ENCODE measurements around the gene VCL. TPM values are rescaled to one million over a fixed set of nuclear protein-coding genes. Genes with fewer than 3 reads are reported as not detected.

Gene VCL
- polyA plus RNA-seq, 1 of the 3 experiments (the other 2 are of a cell fraction), result 147 TPM

DNA sequence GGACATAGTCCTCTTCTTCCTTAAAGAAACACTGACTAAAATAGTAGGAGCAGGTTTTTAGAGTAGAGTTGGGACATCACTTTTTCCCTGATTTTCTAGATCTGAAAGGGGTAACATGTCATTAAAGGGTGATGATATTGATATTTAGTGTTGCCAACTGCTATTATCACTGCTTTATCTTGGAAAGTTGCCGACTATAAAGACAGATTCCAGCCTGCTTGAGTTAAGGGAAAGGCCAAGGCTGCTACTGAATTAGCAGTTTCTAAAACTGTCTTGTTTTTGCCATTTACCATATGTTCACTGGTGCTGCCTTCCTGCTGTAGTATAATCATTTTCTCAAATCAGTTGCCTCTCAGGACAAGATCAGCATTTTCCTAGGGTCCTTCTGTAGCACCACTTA, 123.0 kb downstream of the VCL start:
- no peak overlapping the region; a peak in 1 of 4 replicates for H3K27ac ChIP-seq (ENCODE audit: low read depth in 2 of 2, low read length in 1 of 2)
- H3K4me2 ChIP-seq, result no peak overlapping the region
- H3K9ac ChIP-seq, result no peak overlapping the region
- H3F3A ChIP-seq (replicated peaks; ENCODE audit: insufficient read depth), result peaks cover 83% of the 10 kb centered on the region
- DNase-seq, result no peak
- H4K20me1 ChIP-seq (ENCODE audit: insufficient read depth), result no peaks in the 10 kb centered on the region
- no peak overlapping the region for H2AFZ ChIP-seq (ENCODE audit: low read depth)
- H3K79me2 ChIP-seq (ENCODE audit: insufficient read depth), result no peaks in the 10 kb centered on the region; the same call in 1 of the 2 replicates
- no peak overlapping the region for H3K4me3 ChIP-seq (ENCODE audit: low read depth in 2 of 2, low read length in 1 of 2)
- TF ChIP-seq FOSL2 (IDR thresholded peaks at IDR 0.05; ENCODE audit: borderline replicate concordance, low read depth) (no peak), TCF12 (IDR thresholded peaks at IDR 0.05) (no peak), ELF1 (IDR thresholded peaks at IDR 0.05) (no peak), FOXJ3 (CRISPR knock-in tag; IDR thresholded peaks at IDR 0.05) (no peak), TEAD4 (IDR thresholded peaks at IDR 0.05; ENCODE audit: borderline replicate concordance, insufficient read depth) (no peak), FOXM1 (IDR thresholded peaks at IDR 0.05; ENCODE audit: low read depth) (no peak), RFX5 (IDR thresholded peaks at IDR 0.05; ENCODE audit: low read length) (no peak), TAF1 (IDR thresholded peaks at IDR 0.05; ENCODE audit: borderline replicate concordance, low read depth, low read length) (no peak), CHD2 (IDR thresholded peaks at IDR 0.05; ENCODE audit: low read length, partially characterized antibody) (no peak)
- TF ChIP-seq, protein P1, sequence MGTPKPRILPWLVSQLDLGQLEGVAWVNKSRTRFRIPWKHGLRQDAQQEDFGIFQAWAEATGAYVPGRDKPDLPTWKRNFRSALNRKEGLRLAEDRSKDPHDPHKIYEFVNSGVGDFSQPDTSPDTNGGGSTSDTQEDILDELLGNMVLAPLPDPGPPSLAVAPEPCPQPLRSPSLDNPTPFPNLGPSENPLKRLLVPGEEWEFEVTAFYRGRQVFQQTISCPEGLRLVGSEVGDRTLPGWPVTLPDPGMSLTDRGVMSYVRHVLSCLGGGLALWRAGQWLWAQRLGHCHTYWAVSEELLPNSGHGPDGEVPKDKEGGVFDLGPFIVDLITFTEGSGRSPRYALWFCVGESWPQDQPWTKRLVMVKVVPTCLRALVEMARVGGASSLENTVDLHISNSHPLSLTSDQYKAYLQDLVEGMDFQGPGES (IDR thresholded peaks at IDR 0.05; ENCODE audit: low read depth, low read length), result no peak
- TF ChIP-seq, protein P2, sequence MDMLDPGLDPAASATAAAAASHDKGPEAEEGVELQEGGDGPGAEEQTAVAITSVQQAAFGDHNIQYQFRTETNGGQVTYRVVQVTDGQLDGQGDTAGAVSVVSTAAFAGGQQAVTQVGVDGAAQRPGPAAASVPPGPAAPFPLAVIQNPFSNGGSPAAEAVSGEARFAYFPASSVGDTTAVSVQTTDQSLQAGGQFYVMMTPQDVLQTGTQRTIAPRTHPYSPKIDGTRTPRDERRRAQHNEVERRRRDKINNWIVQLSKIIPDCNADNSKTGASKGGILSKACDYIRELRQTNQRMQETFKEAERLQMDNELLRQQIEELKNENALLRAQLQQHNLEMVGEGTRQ (IDR thresholded peaks at IDR 0.05; ENCODE audit: borderline replicate concordance, low read depth, low read length), result no peak
- TF ChIP-seq, protein P3, sequence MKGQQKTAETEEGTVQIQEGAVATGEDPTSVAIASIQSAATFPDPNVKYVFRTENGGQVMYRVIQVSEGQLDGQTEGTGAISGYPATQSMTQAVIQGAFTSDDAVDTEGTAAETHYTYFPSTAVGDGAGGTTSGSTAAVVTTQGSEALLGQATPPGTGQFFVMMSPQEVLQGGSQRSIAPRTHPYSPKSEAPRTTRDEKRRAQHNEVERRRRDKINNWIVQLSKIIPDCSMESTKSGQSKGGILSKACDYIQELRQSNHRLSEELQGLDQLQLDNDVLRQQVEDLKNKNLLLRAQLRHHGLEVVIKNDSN (IDR thresholded peaks at IDR 0.05; ENCODE audit: borderline replicate concordance, low read depth), result no peak
- TF ChIP-seq, protein P4, sequence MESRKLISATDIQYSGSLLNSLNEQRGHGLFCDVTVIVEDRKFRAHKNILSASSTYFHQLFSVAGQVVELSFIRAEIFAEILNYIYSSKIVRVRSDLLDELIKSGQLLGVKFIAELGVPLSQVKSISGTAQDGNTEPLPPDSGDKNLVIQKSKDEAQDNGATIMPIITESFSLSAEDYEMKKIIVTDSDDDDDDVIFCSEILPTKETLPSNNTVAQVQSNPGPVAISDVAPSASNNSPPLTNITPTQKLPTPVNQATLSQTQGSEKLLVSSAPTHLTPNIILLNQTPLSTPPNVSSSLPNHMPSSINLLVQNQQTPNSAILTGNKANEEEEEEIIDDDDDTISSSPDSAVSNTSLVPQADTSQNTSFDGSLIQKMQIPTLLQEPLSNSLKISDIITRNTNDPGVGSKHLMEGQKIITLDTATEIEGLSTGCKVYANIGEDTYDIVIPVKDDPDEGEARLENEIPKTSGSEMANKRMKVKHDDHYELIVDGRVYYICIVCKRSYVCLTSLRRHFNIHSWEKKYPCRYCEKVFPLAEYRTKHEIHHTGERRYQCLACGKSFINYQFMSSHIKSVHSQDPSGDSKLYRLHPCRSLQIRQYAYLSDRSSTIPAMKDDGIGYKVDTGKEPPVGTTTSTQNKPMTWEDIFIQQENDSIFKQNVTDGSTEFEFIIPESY (IDR thresholded peaks at IDR 0.05; ENCODE audit: borderline replicate concordance, low read depth), result no peak
- H3K4me1 ChIP-seq (ENCODE audit: control insufficient read depth in 1 of 2, insufficient read depth in 2 of 2, low read depth in 1 of 2, low read length in 1 of 2), result peaks cover 2 to 6% of the 10 kb centered on the region in 2 experiments; a peak in 1 of 4 replicates
- H3K9me2 ChIP-seq, result no peaks in the 10 kb centered on the region
- WGBS (ENCODE audit: low lambda C conversion rate), result 71% methylated on average over 1 of the region's 1 CpG
- no peaks in the 10 kb centered on the region for H3K27me3 ChIP-seq (ENCODE audit: insufficient read depth)
- peaks cover 84 to 92% of the 10 kb centered on the region in 2 experiments for H3K36me3 ChIP-seq (replicated peaks in 1 of 2; ENCODE audit: control insufficient read depth in 1 of 2, insufficient read depth in 2 of 2, low read length in 1 of 2)
- POLR2A ChIA-PET, result no interaction called here
- CTCF ChIA-PET, result interaction anchor here (1.5 to 4.3 kb wide), 2 partner anchors 92 to 235 kb away, joined by 4 to 15 read pairs; no protein-coding TSS in a partner anchor
- no peaks in the 10 kb centered on the region for H3K9me3 ChIP-seq

All from SK-N-SH (cell line).